Endothelial cell of umbilical vein (primary cell): ENCODE data around the gene PDE10A.

Experiments
- CTCF ChIP-seq, 2 donors: IDR thresholded peaks; 1 replicate in 1 of 2; 2 replicates in 1 of 2; pipeline ENCODE4 v1.5.1; 2011; ENCODE audit warnings: low read length in 2 of 2, mild to moderate bottlenecking in 2 of 2, moderate library complexity in 2 of 2, control low read depth in 1 of 2, inconsistent platforms in 1 of 2, low read depth in 1 of 2; ENCODE audit not compliant: insufficient read depth in 1 of 2; ENCODE audit errors: extremely low read depth in 1 of 2
- EZH2 ChIP-seq: IDR thresholded peaks from 2 replicates; pipeline ENCODE4 v1.6.1; 2012; ENCODE audit warnings: borderline replicate concordance, low read depth, mild to moderate bottlenecking, moderate library complexity, low read length, inconsistent platforms; ENCODE audit not compliant: severe bottlenecking
- FOS ChIP-seq: IDR thresholded peaks from 2 replicates; pipeline ENCODE4 v1.6.1; 2011; ENCODE audit warnings: mild to moderate bottlenecking, low read length, moderate library complexity, borderline replicate concordance; ENCODE audit not compliant: insufficient read depth
- MAX ChIP-seq: IDR thresholded peaks from 2 replicates; pipeline ENCODE4 v1.6.1; 2011; ENCODE audit not compliant: insufficient read depth, insufficient read length
- POLR2A ChIP-seq: IDR thresholded peaks from 2 replicates; pipeline ENCODE4 v1.6.1; 2012; ENCODE audit warnings: low read depth, mild to moderate bottlenecking, control low read depth, low read length
- POLR2AphosphoS5 ChIP-seq: IDR thresholded peaks from 2 replicates; pipeline ENCODE4 v1.6.1; 2012; ENCODE audit warnings: low read depth, mild to moderate bottlenecking, control low read depth, low read length, moderate library complexity; ENCODE audit not compliant: insufficient read depth

- TF ChIP-seq CTCF (IDR thresholded peaks at IDR 0.05; ENCODE audit: extremely low read depth in 1 of 2, insufficient read depth in 1 of 2, low read depth in 1 of 2, low read length in 2 of 2) (no peak), POLR2A (no peak), MAX (no peak), FOS (no peak), POLR2AphosphoS5 (no peak), EZH2 (no peak)
These were observed 46.9 kb downstream of the PDE10A start for GRCh38 chr6:165616116-165616515.
